ENCODE measurements around the gene PKIB.
A peak's percentile ranks its signal among the peaks of the same experiment; 100 is the strongest.

Gene PKIB

GRCh38 chr6:122730775-122731386 lies 120.7 kb downstream of the PKIB start:
- Histone ChIP-seq H3K9ac (no peak overlapping the region), H3K27me3 (ENCODE audit: control insufficient read depth, insufficient read depth, low read length) (no peaks in the 10 kb centered on the region), H3K27ac (no peak overlapping the region), H3K4me3 (ENCODE audit: low read depth, low read length) (no peak overlapping the region), H3K79me2 (no peaks in the 10 kb centered on the region), H3K36me3 (ENCODE audit: control insufficient read depth, insufficient read depth, low read length) (no peaks in the 10 kb centered on the region), H3K4me1 (no peaks in the 10 kb centered on the region), H2AFZ (no peak overlapping the region), H3K4me2 (ENCODE audit: low read length) (no peak overlapping the region), H3K9me3 (ENCODE audit: control insufficient read depth, low read length) (no peaks in the 10 kb centered on the region)
- peak; percentile 76 for TF ChIP-seq CTCF (IDR thresholded peaks at IDR 0.05)

GRCh38 chr6:122733259-122733658 lies 123.1 kb downstream of the PKIB start:
- Histone ChIP-seq H3K4me2 (ENCODE audit: low read length) (no peak overlapping the region), H2AFZ (no peak overlapping the region)

GRCh38 chr6:122734529-122735395 lies 124.6 kb downstream of the PKIB start:
- no peak overlapping the region for H2AFZ ChIP-seq
- H3K9me3 ChIP-seq (ENCODE audit: control insufficient read depth, low read length) = no peaks in the 10 kb centered on the region
- no peaks in the 10 kb centered on the region for H3K36me3 ChIP-seq (ENCODE audit: control insufficient read depth, insufficient read depth, low read length)
- H3K79me2 ChIP-seq = no peaks in the 10 kb centered on the region
- no peak overlapping the region for H3K4me3 ChIP-seq (ENCODE audit: low read depth, low read length)
- H3K4me2 ChIP-seq (ENCODE audit: low read length) = no peak overlapping the region
- no peaks in the 10 kb centered on the region for H3K27me3 ChIP-seq (ENCODE audit: control insufficient read depth, insufficient read depth, low read length)
- no peak for TF ChIP-seq CTCF (IDR thresholded peaks at IDR 0.05)
- H3K9ac ChIP-seq = no peak overlapping the region
- H3K27ac ChIP-seq = no peak overlapping the region
- H3K4me1 ChIP-seq = no peaks in the 10 kb centered on the region

More at GRCh38 chr6:122733259-122733658, 123.1 kb downstream of the PKIB start:
- Histone ChIP-seq H3K4me1 (no peaks in the 10 kb centered on the region), H3K79me2 (no peaks in the 10 kb centered on the region), H3K9me3 (ENCODE audit: control insufficient read depth, low read length) (no peaks in the 10 kb centered on the region), H3K27ac (no peak overlapping the region), H3K36me3 (ENCODE audit: control insufficient read depth, insufficient read depth, low read length) (no peaks in the 10 kb centered on the region), H3K27me3 (ENCODE audit: control insufficient read depth, insufficient read depth, low read length) (no peaks in the 10 kb centered on the region), H3K4me3 (ENCODE audit: low read depth, low read length) (no peak overlapping the region), H3K9ac (no peak overlapping the region)
- no peak for TF ChIP-seq CTCF (IDR thresholded peaks at IDR 0.05)

- Histone ChIP-seq H3K4me3 (ENCODE audit: low read depth, low read length) (no peak overlapping the region), H3K36me3 (ENCODE audit: control insufficient read depth, insufficient read depth, low read length) (no peaks in the 10 kb centered on the region), H2AFZ (no peak overlapping the region), H3K79me2 (no peaks in the 10 kb centered on the region), H3K9me3 (ENCODE audit: control insufficient read depth, low read length) (no peaks in the 10 kb centered on the region), H3K4me2 (ENCODE audit: low read length) (no peak overlapping the region), H3K27me3 (ENCODE audit: control insufficient read depth, insufficient read depth, low read length) (no peaks in the 10 kb centered on the region), H3K9ac (no peak overlapping the region), H3K4me1 (no peaks in the 10 kb centered on the region), H3K27ac (no peak overlapping the region)
- TF ChIP-seq CTCF (IDR thresholded peaks at IDR 0.05) = no peak
Measured at GRCh38 chr6:122735582-122735981, 125.4 kb downstream of the PKIB start.
